Measurements from ENCODE around the gene ACADM.
"Not testable (repeated sequence)": the region's sequence is repeated elsewhere in the genome, so short reads cannot be mapped to it uniquely, and the experiment has no call there.

ACADM gene

DNA sequence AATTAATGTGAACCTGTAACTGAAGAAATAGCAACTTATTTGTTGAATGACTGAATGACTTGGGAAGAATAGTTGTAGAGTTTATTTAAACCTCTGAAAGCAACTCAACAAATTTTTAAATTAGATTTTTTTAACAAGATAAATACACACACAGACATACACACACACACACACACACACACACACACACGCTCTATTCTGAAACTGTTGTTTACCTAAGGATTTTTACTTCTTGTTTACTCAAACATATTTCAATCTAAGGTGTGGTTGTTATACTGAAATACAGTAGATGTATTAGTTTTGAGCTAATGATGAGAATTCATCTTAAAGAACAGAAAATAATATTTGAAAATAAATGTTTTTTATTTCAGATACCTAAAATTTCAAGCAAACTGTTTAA, 11.5 kb downstream of the ACADM start:
- no peak for DNase-seq (ENCODE audit: low read depth in 2 of 2)

DNA sequence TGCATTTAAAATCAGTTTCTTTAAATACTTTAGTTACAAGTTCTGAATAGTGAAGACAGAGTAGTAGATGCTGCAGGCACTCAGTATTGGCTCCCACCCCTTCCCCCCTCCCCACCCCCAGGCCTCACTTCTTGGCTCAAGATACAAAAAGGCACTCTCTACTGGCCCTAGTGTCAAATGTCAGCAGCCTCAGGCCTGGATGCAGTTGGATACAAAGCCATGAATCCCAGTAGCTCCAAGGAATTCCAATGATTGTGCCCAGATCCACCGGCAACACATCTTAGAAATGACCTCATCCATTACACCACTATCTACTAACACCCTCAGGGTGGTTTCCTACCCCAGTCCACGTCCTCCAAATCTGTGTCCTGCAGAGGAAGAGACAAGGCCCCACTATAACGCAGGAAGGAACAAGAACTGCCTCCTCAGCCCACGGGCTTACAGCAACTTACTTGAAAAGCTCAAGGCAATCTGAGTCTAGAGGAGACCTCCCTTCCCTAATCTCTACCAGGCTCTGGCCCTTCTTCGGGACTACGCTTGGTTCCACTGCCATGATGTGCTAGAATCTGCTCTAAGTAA, 17.6 kb downstream of the ACADM start:
- no peak for DNase-seq (ENCODE audit: low read depth in 2 of 2)

- DNase-seq (ENCODE audit: low read depth in 2 of 2) = no peak
Measured at GRCh38 chr1:75745276-75745675, 20.8 kb downstream of the ACADM start.

GRCh38 chr1:75757210-75757609, 32.7 kb downstream of the ACADM start:
- DNase-seq (ENCODE audit: low read depth in 2 of 2) = not testable (repeated sequence)

DNA sequence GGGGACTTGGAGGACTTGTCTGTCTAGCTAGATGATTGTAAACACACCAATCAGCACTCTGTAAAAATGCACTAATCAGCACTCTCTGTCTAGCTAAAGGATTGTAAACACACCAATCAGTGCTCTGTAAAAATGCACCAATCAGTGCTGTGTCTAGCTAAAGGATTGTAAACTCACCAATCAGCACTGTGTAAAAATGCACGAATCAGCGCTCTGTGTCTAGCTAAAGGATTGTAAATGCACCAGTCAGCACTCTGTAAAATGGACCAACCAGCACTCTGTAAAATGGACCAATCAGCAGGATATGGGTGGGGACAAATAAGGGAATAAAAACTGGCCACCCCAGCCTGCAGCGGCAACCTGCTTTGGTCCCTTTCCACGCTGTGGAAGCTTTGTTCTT, 34.0 kb downstream of the ACADM start:
- DNase-seq (ENCODE audit: low read depth in 2 of 2) = not testable (repeated sequence)

- no peak for DNase-seq (ENCODE audit: low read depth in 2 of 2)
Measured at GRCh38 chr1:75764057-75764655, 39.6 kb downstream of the ACADM start.

GRCh38 chr1:75765697-75766355, 41.3 kb downstream of the ACADM start:
- no peak for DNase-seq (ENCODE audit: low read depth in 2 of 2)

- no peak for DNase-seq (ENCODE audit: low read depth in 2 of 2)
Measured at GRCh38 chr1:75768016-75768415, 43.5 kb downstream of the ACADM start.

DNA sequence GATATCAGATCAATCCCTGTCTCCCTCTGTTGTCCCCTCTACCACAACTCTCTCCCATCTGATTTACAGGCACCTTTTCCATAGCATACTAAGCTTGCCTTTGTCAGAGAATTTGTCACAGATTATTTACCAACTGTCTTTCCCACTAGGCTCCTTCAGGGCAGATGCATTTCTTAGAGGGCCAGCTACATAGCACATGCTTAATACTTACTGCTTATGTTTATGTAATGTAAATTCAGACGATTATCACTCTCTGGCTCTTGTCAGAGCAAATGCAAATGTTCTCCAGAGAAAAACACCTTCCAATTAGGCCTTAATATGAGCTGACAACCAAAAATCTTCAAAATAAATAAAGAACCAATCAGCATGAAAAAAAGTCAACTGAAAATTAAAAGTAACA, 46.3 kb downstream of the ACADM start:
- DNase-seq (ENCODE audit: low read depth in 2 of 2) = no peak

GRCh38 chr1:75771978-75772377, 47.5 kb downstream of the ACADM start:
- DNase-seq (ENCODE audit: low read depth in 2 of 2) = no peak

DNA sequence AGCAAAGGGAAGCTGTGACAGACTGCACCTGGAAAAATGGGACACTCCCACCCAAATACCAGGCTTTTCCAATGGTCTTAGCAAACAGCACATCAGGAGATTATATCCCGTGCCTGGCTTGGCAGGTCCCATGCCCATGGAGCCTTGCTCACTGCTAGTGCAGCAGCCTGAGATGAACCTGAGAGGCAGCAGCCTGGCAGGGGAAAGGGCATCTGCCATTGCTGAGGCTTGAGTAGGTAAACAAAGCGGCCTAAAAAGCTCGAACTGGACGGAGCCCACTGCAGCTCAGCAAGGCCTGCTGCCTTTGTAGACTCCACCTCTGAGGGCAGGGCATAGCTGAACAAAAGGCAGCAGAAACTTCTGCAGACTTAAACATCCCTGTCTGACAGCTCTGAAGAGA, 53.3 kb downstream of the ACADM start:
- not testable (repeated sequence) for DNase-seq (ENCODE audit: low read depth in 2 of 2)

GRCh38 chr1:75778694-75779093, 54.2 kb downstream of the ACADM start:
- DNase-seq (ENCODE audit: low read depth in 2 of 2) = not testable (repeated sequence)

DNA sequence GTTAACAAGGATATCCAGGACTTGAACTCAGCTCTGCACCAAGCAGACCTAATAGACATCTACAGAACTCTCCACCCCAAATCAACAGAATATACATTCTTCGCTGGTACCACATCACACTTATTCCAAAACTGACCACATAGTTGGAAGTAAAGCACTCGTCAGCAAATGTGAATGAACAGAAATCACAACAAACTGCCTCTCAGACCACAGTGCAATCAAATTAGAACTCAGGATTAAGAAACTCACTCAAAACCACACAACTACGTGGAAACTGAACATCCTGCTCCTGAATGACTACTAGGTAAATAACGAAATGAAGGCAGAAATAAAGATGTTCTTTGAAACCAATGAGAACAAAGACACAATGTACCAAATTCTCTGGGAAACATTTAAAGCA, 55.7 kb downstream of the ACADM start:
- DNase-seq (ENCODE audit: low read depth in 2 of 2) = not testable (repeated sequence)

- DNase-seq (ENCODE audit: low read depth in 2 of 2) = not testable (repeated sequence)
Measured at GRCh38 chr1:75783920-75784319, 59.4 kb downstream of the ACADM start.

DNA sequence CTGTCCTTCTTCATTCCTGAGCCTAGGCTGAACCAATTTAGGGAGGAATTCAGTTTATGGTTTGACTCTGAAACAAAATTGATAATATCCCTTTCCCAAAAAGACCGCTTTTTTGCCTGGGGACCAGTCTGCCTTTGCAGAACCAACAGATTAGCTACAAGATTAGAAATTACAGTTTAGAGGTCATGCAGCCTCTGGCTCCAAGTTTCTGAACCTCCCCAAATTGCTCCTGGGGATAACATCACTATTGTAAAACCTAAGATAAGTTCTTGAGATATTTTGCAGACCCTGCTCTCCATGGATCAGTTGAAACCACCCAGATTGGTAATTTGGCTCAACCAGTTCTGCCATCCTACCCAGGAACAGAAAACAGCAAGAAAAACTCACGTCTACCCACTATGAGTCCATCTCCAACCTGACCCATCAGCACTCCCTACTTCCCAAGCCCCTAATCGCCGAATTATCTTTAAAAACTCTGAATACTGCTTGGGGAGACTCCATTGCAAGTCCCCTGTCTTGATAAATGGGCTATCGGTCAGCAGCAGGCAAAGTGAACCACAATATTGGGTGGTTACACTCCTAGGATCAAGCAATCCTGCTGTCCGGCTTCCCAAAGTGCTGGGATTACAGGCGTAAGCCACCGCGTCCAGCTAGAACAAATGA, 60.9 kb downstream of the ACADM start:
- DNase-seq (ENCODE audit: low read depth in 2 of 2) = no peak

DNA sequence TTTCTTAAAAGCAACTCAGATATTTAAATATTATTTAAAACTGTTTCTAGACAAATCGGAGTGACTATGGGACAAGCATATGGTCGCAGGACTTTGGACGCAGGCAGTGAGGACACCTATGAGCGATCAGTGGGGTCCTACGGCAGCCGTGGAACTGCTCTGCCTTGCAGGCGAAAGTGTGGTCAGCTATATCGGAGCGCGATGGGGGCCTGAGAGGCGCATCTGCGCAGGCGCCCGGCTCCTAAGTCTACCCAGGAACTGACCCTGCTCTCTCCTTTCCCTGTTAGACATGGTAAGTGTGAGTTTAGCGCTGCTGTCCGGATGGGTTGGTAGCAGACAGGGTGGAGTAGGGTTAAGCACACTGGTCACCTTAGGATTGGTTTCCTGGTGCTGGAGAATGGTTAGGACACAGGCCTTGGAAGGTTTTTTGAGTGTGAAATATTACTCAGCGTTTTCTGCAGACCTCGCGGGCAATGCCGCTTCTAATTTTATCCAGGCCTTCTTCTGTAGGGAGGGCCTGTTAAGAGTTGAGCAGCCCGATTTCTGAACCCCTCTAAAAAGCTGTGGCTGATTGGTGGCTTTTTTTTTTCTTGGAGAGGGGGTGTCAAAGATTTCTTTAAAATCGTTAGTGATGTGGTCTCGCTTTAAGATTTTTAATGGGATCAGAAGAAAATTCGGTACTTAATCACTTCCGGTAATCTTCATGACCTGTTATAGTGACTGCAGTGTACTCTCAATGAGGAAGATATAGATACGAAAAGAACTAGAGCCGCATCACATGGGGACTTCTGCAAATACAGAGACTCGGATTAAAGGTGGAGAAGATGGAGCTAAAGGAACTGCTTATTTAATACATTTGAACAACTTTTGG, 61.7 kb downstream of the ACADM start, which contains the start of gene RABGGTB:
Gene RABGGTB, plus strand, starts transcription at position 274 of the 871 bp plus-strand sequence. Its CDS starts 16 bp downstream, at position 290.
- DNase-seq (ENCODE audit: low read depth in 2 of 2) = peak; percentile 90

DNA sequence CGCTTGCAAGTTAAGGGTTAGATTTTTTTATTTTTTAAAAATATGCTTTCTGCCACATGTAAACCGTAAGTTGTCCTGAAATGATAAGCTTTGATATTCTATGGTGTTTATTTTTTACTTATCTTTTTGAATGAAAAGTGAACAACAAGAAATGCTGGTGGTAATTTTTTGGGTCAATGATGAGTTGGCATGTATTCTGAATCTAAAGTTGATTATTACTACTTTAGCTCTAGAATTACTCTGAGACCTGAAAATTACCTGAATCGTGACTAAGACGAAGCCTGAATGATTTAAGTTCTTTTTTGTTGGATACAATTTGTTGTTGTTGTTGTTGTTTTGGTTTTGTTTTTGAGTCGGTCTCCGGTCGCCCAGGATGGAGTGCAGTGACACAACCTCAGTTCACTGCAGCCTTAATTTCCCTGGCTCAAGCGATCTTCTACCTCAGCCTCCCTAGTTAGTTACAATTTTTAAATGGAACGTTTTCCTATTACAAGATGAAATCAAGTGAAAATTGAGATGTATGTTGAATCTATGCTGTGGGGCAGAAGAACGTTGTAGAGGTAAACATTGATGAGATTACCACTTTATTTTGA, 62.5 kb downstream of the ACADM start:
- DNase-seq (ENCODE audit: low read depth in 2 of 2) = no peak

DNA sequence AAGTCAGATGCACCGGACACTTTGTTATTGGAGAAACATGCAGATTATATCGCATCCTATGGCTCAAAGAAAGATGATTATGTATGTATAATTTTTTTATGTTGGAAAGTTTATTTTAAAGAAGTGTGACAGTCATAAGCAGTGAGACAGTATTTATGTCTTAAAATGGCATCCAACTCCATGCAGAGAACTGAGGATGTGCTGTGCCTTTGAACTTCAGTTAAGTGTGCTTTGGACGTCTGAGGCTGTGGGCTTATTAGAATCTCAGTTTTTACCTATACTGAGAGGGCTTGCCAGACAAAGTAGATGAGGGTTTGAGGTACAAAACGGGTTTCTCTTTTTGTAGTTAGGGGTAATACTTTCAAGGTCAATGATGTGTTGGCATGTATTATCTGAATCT, 63.0 kb downstream of the ACADM start:
- no peak for DNase-seq (ENCODE audit: low read depth in 2 of 2)

GRCh38 chr1:75789988-75790387, 65.5 kb downstream of the ACADM start:
- DNase-seq (ENCODE audit: low read depth in 2 of 2) = no peak

DNA sequence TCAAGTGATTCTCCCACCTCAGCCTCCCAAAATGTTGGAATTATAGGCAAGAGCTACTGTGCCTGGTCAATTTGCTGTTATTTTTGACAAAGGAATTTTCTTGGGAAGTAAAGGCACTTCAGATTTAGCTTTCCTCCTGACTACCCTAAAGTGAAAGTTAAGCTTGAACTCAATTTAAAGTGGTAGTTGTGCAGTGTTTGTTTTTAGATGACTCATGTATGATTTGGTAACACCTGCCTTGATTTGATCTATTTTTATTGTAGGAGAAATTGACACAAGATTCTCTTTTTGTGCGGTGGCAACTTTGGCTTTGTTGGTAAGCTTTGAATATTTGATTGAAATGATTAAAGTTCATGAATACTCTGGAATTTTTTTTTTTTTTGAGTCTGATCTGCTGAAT, 66.5 kb downstream of the ACADM start:
- no peak for DNase-seq (ENCODE audit: low read depth in 2 of 2)

GRCh38 chr1:75792091-75792490, 67.6 kb downstream of the ACADM start:
- no peak for DNase-seq (ENCODE audit: low read depth in 2 of 2)

Measured in stimulated activated CD4-positive, alpha-beta T cell treated with anti-CD3 and anti-CD28 coated beads, Interleukin-15, amount 100 ng/mL, for 48 hours (primary cell).